Dedifferentiated amniotic fluid mesenchymal stem cell (primary cell): ENCODE measurements around the gene PAFAH1B1.
"Not testable (repeated sequence)": the region's sequence is repeated elsewhere in the genome, so short reads cannot be mapped to it uniquely, and the experiment has no call there.

Experiments used
- DNase-seq: peaks from one replicate; pipeline ENCODE4 v3.0.0-alpha.2; 2016; ENCODE audit errors: extremely low spot score

The PAFAH1B1 gene

DNA sequence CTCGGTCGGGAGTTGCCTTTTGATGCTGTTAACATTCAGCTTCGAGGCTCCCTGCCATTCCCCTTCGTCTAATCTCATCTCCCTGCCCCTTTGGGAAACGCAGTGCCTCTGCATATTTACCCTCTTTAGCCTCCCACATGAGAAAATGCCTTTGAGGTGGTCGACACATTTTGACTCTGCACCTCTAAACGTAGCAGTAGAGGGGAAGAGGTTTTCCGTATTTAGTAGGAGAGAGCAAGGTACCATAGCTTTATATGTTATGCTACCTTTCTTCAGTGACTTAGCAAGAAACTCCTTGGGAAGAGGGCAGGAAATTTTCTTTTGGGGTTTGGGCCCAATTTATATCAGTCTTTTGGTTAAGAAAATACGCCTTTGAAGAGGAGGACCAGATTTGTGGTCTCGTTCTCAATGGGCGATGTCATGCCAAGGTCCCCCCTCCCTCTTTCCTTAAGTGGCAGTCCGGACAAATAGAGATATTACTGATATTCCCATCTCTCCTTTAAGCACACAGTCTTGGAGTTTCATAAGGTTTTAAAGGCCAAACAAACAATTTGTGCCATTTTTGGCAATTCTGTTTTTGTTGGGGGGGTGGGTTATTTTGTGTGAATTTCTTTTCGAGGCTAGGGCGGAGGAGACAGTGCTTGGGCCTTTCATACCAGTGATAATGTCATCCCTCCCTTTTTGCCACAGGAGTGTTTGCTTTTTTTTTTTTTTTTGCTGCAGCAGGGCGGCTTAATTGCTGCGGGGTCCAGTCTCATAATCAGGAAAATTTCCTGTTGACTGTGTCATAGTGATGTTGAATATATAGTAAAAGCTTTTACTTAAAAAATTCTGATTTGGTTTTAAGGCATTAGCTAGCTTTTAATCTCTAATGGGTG is 1.5 kb downstream of the PAFAH1B1 start:
- no peak for DNase-seq

DNA sequence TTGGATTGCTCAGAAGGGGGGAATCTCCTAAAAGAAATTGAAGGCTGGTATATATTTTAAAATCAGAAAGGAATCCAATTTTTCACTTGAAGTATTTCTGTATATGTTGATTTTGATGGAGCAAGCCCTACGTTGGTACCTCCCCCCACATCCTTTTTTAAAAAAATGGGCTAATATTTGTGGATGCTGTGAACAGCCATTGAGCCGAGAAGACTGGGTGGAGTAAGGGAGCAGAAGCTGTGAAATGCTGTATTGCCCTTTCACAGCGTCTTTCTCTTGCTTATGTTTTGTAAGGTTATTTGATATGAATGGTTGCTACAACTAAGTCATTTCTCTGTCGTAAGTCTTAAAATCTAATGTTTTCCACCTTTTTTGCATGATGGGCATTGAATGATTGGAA is 2.3 kb downstream of the PAFAH1B1 start:
- no peak for DNase-seq

DNA sequence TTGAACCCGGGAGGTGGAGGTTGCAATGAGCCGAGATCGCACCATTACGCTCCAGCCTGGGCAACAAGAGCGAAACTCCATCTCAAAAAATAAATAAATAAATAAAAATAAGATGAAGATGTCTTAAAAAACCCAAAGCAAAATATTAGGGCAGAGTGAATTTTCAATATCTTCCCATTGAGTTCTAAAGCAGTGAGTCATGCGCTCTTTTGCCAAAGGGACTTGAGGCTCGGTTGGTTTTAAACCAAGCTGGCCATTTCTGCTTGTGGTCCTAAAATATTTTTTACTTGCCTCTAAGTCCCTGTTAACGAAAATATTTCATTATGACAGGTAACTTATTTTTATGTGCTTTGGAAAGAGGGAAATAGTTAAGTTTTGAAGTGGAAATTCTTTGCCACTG is 4.7 kb downstream of the PAFAH1B1 start:
- DNase-seq: peak; percentile 40

DNA sequence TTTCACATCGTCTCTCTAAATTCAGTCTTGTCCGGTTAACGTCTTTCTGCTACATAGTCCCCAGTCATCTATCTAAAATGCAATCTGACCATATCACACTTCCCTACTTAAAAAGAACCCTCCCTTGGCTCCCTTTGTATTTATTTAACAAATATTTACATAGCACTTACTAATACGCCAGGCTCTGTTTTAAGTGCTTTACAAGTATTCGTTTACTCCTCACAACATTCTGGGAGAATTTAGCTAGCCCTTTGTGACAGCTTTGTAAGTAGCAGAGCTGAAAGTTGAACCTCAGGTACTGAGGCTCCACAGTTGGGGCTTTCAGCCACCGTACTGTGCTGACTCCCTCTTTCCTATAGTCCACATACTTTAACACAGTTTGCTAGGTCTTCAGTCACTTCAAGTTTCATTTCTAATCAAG is 9.2 kb downstream of the PAFAH1B1 start:
- DNase-seq: no peak

DNA sequence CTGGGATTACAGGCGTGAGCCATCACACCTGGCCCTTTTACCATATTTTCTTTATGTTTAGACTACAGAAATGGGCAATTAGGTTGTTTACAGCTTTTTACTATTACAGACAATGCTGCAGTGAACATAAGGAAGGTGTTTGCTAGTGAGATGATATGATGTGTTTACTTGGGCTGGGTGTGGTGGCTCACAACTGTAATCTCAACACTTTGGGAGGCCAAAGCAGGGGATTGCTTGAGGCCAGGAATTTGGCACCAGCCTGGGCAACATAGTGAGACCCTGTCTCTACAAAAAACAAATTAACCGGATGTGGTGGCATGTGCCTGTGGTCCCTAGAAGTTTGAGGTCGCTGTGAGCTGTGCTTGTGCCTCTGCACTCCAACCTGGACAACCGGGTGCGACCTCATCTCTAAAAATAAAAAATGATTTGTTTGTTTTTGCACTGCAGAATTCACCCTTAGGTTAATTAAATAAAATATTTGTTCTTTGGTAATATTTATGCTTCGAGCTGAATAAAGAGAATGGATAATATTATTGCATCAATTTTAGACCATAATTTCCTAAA is 15.0 kb downstream of the PAFAH1B1 start:
- DNase-seq: no peak

DNA sequence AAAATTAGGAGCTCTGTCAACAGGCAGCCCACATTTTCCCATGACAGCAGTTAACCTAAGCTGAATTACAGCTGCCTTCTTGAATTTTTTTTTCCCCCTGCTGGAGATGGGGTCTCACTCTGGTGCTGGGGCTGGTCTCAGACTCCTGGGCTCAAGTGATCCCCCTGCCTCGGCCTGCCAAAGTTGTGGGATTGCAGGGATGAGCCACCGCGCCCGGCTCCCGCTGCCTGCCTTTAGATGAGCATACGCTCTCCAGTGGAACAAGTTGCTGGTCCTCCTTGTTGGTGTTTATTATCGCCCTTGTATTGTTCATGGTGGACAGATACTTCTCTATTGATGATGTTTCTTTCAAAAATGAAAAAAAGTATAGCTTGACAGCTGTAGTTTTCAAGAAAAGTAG is 15.6 kb downstream of the PAFAH1B1 start:
- DNase-seq: no peak

DNA sequence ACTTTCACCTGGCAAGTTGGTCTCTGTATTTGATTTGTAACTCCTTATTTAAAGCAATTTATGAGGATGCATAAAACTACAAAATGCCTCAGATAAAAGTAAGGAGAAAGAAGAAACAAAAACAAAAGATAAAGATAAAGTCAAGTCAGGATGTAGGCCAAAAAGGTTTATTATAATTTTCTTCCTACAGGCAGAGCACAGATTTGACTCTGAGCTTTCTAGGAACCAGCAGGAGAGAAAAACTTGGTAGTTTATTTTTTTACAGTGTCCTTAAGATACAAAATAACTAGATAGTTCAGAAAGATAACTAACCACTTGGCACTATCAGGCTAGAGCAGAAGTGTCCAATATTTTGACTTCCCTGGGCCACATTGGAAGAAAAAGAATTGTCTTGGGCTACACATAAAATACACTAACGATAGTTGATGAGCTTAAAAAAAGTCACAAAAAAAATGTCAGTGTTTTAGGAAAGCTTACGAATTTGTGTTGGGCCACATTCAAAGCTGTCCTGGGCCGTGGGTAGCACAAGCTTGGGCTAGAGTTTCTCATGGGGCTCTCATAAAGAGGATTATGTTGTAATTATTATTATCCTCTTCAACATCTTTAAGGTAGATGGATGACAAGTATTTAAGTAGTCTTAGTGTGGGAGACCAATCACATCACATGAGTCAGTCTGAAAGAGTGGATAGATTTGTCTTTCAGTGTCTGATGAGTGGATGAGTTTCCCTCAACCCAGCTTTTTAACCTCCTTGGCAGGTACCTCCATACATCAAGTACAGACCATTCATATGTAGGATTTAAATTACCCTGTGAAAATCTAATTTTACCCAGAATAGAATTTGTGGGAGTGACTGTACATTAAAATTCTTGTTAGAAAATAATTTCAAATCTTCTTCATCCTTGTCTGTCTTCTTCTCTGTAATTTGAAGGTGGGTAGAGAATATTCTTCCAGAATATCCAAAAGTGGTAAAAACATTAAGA is 17.0 kb downstream of the PAFAH1B1 start:
- DNase-seq: no peak

DNA sequence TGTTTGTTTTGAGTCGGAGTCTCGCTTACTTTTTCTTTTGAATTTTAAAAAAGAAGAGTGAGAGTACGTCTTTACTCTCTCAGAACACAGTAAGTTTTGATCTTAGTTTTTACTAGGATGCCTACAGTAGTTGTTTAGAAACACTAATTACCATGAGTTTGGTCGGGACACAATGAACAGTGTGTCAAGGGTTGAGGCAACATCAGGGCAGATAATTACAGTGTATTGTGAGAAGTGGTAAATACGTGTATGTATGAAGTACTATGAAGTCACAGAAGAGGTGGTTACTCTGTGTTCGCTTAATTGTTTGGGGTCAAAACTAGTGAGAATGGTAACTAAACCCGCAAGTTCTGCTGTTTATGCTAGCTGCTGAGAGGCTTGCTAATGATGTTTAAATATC is 18.2 kb downstream of the PAFAH1B1 start:
- no peak for DNase-seq

DNA sequence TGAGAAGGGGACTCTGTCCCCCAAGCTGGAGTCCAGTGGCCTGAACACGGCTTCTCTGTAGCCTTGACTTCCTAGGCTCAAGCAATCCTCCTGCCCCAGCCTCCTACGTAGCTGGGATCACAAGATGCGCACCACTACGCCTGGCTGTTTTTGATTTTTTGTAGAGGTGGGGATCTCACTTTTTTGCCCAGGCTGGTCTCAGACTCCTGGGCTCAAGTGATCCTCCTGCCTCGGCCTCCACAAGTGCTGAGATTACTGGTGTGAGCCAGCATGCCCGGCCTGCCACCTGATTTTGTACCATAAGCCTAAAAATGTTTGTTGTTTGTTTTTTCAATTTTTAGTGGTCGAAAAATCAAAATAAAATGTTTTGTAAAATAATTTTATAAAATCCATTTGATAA is 19.2 kb downstream of the PAFAH1B1 start:
- no peak for DNase-seq

DNA sequence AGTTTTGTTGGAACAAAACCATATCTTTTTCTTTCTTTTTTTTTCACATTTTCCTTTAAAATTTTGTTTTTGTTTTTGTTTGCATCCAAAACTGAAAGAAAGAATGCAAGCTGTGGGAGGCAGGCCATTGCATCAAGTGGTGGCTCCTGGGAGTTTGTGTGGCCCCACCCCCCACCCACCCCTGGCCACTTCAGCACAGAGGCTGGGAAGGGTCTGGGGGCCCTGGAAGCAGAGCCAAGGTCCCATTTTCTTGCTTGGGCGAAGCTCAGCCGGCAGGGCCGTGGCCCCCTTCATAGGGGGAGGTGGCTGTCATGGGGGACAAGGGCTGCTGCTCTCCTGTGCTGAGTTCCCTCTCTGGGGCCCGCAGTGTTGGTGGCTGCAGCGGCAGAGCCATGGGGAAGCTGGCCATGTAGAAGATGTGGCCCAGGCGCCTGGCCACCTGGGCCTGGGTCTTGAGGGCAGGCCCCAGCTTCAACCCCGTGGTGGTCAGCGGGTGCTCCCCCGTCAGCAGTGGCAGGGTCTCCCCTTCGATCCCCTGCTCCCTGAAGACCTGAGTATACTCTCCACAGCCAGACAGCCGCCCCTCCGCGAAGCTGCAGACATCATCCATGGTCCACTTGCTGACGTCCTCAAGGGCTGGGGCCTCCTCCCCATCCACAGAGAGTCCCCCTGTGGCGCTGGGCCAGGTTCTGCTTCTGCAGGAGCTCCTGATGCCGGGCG is 19.8 kb downstream of the PAFAH1B1 start:
- DNase-seq: no peak

DNA sequence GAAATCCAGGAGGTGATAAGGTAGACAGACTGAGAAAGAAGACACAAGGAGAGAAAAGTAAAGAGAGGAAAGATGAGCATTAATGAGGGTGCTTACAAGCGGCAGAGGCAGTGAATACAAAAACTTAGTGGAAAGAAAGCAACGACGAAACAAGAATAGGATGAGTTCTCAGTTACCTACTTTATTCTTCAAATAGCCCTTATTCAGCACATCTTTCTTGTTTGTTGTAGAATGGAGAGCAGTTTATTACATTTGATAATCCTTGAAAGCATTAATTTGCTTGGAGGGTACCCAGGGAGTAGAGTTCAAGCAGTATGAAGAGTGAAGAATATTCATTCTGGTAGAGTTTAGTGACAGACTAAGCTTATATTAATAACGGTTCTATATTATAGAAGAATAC is 22.4 kb downstream of the PAFAH1B1 start:
- no peak for DNase-seq

DNA sequence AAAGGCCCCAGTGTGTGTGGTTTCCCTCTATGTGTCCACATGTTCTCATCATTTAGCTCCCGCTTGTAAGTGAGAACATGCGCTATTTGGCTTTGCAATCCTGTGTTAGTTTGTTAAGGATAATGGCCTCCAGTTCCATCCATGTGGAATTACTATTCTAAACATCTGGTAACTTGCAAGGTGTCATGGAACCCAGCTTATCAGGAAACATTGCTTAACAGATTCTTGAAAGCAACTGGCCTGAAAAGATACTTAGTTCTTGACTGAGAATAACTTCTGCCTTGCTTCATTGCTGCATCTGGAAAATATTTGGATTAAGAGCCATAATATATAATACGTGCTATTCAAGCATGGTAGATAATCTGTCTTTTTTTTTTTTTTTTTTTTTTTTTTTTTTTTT is 27.8 kb downstream of the PAFAH1B1 start:
- DNase-seq: no peak

DNA sequence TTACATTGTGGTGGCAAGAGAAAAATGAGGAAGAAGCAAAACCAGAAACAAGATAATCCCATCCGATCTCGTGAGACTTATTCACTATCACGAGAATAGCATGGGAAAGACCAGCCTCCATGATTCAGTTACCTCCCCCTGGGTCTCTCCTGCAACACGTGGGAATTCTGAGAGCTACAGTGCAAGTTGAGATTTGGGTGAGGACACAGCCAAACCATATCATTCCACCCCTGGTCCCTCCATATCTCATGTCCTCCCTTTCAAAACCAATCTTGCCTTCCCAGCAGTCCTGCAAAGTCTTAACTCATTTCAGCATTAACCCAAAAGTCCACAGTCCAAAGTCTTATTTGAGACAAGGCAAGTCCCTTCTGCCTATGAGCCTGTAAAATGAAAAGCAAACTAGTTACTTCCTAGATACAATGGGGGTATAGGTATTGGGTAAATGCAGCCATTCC is 28.5 kb downstream of the PAFAH1B1 start:
- not testable (repeated sequence) for DNase-seq

DNA sequence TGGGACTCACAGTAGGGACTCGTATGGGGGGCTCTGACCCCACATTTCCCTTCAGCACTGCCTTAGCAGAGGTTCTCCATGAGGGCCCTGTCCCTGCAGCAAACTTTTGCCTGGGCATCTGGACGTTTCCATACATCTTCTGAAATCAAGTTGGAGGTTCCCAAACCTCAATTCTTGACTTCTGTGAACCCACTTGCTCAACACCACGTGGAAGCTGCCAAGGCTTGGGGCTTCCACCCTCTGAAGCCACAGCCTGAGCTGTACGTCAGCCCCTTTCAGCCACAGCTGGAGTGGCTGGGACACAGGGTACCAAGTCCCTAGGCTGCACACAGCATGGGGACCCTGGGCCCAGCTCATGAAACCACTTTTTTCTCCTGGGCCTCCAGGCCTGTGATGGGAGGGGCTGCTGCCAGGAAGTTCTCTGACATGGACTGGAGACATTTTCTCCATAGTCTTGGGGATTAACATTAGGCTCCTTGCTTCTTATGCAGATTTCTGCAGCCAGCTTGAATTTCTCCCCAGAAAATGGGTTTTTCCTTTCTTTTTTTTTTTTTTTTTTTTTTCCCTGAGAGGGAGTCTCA is 29.4 kb downstream of the PAFAH1B1 start:
- DNase-seq: not testable (repeated sequence)

DNA sequence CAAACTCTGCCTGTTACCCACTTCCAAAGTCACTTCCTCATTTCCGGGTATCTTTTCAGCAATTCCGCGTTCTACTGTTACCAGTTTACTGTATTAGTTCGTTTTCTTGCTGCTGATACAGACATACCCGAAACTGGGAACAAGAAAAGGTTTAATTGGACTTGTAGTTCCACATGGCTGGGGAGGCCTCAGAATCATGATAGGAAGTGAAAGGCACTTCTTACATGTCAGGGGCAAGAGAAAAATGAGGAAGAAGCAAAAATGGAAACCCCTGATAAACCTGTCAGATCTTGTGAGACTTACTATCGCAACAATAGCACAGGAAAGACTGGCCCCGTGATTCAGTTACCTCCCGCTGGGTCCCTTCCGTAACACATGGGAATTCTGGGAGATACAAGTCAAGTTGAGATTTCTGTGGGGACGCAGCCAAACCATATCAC is 30.9 kb downstream of the PAFAH1B1 start:
- DNase-seq: no peak

DNA sequence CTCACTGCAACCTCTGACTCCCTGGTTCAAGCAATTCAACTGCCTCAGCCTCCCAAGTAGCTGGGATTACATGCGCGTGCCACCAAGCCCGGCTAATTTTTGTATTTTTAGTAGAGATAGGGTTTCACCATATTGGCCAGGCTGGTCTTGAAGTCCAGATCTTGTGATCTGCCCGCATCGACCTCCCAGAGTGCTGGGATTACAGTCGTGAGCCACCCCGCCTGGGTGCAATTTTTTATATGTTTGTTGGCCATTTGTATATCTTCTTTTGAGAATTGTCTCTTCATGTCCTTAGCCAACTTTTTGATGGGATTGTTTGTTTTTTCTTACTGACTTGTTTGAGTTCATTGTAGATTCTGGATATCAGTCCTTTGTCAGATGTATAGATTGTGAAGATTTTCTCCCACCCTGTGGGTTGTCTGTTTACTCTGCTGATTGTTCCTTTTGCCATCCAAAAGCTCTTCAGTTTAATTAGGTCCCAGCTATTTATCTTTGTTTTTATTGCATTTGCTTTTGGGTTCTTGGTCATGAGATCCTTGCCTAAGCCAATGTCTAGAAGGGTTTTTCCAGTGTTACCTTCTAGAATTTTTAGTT is 33.3 kb downstream of the PAFAH1B1 start:
- not testable (repeated sequence) for DNase-seq

DNA sequence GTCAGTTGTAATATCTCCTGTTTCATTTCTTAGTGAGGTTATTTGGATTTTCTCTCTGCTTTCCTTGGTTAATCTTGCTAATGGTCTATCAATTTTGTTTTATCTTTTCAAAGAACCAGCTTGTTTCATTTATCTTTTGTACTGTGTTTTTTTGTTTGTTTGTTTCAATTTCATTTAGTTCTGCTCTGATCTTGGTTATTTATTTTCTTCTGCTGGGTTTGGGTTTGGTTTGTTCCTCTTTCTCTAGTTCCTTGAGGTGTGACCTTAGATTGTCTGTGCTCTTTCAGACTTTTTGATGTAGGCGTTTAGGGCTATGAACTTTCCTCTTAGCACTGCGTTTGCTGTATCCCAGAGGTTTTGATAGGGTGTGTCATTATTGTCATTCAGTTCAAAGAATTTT is 35.5 kb downstream of the PAFAH1B1 start:
- not testable (repeated sequence) for DNase-seq

DNA sequence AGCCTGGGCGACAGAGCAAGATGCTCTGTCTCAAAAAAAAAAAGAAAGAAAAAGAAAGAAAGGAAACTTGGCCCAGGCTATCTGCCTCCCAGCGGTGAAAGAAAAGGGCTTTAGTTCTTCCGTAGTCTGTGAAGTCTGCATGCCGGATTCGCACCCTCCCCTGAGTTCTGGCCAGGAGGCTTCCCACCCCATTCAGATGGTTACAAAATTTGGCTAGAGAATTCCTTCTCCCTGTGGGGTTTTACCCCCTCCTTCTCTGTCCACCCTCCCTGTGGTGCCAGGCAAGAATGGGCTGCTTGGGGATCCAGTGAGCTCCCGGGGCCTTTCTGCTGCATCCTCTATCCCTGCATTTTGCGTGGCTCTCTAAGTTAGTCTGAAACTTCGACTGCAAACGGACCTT is 37.8 kb downstream of the PAFAH1B1 start:
- DNase-seq: no peak

DNA sequence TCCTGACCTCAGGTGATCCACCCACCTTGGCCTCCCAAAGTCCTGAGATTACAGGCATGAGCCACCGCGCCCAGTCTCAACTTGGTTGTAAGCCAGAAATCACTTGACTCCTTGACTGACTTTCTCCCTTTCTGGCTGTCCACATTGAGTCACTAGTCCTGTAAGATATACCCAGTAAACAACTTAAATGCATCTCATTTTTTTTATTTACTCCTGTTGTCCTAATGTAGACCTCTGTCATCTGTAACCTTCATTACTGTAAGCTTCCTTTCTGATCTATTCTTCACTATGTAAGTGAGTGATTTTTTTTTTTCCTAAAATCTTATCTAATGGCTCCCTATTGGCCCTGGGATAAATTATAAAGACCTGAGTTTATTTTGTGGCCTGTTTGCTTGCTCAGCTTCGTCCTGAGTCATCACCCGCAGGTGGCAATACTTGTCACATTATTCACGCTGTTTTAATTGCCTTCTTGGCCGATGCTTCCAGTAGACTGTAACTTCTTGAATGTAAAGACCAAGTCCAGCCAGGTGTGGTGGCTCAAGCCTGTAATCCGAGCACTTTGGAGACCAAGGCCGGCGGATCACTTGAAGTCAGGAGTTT is 41.0 kb downstream of the PAFAH1B1 start:
- no peak for DNase-seq

DNA sequence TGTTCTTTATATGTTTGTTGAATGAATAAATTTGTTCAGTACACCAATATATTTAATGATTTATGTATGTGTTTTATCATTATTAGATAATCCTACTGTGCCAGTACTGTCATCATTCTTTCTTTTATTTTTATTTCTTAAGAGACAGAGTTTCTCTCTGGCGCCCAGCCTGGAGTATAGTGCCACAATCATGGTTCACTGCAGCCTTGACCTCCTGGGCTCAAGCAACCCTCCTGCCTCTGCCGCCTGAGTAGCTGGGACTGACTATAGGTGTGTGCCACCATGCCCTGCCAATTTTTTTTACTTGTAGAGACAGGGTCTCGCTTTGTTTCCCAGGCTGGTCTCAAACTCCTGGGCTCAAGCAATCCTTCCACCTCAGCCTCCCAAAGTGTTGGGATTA is 41.8 kb downstream of the PAFAH1B1 start:
- no peak for DNase-seq
